PC-3 (cell line): Measurements from ENCODE around the gene SLC16A11. TPM values are rescaled to one million over a fixed set of nuclear protein-coding genes. Genes with fewer than 3 reads are reported as not detected.
A peak's percentile ranks its signal among the peaks of the same experiment; 100 is the strongest.

ENCODE experiments used
- ATAC-seq: fragments of 200-7000 bp; cut with Tn5 transposase; 2 replicates; pipeline ENCODE4 v1.9.1; 2020; ENCODE audit warnings: mild to moderate bottlenecking, moderate library complexity
- BruUV-seq: library from RNA; stranded (reverse); fragments of 400-500 nt; replicated peaks from 2 replicates; lab custom pipeline; 2021; lab: Mats Ljungman, UMichigan
- CTCF ChIA-PET: fragments of 300-600 bp; sonication (Branson Sonifier 250); formaldehyde crosslinking; loops from one replicate; lab custom pipeline; 2022; ENCODE audit warnings: antibody characterized with exemption; lab: Charles Lee
- POLR2A ChIA-PET: fragments of 300-600 bp; sonication (Branson Sonifier 250); formaldehyde crosslinking; loops from one replicate; lab custom pipeline; 2022; ENCODE audit warnings: antibody characterized with exemption; ENCODE audit not compliant: unreplicated experiment; lab: Charles Lee
- DNase-seq: peaks from one replicate; pipeline ENCODE4 v3.0.0-alpha.2; 2015
- H2AFZ ChIP-seq: fragments of 300-600 bp; sonication (generic); 2 replicates; pipeline ENCODE4 v1.6.0; 2016; ENCODE audit warnings: antibody characterized with exemption, low read length
- H3F3A ChIP-seq: fragments of 300-600 bp; sonication (generic); one replicate; pipeline ENCODE4 v1.6.0; 2017; ENCODE audit warnings: antibody characterized with exemption, low read length, control low read depth, mild to moderate bottlenecking; ENCODE audit not compliant: unreplicated experiment
- H3K27ac ChIP-seq: fragments of 300-600 bp; sonication (generic); 2 replicates; pipeline ENCODE4 v1.5.1; 2016; ENCODE audit warnings: mild to moderate bottlenecking, low read length
- H3K27me3 ChIP-seq: fragments of 300-600 bp; sonication (generic); 2 replicates; pipeline ENCODE4 v1.6.1; 2016; ENCODE audit warnings: low read length, mixed read lengths
- H3K36me3 ChIP-seq: fragments of 300-600 bp; sonication (generic); 2 replicates; pipeline ENCODE4 v1.6.1; 2016; ENCODE audit warnings: low read depth, mixed run types, low read length, mixed read lengths
- H3K4me1 ChIP-seq: fragments of 300-600 bp; sonication (generic); 2 replicates; pipeline ENCODE4 v1.5.1; 2016; ENCODE audit warnings: low read length; ENCODE audit not compliant: insufficient read depth
- H3K4me2 ChIP-seq: fragments of 300-600 bp; sonication (generic); 2 replicates; pipeline ENCODE4 v1.6.0; 2016; ENCODE audit warnings: low read length
- H3K4me3 ChIP-seq: fragments of 300-600 bp; sonication (generic); 2 replicates; pipeline ENCODE4 v1.5.1; 2016; ENCODE audit warnings: mild to moderate bottlenecking, low read length, mixed read lengths
- H3K79me2 ChIP-seq: fragments of 300-600 bp; sonication (generic); 2 replicates; pipeline ENCODE4 v1.6.1; 2017; ENCODE audit warnings: low read length, mixed read lengths
- H3K9ac ChIP-seq: fragments of 300-600 bp; sonication (generic); 2 replicates; pipeline ENCODE4 v1.6.0; 2016; ENCODE audit warnings: mild to moderate bottlenecking, low read length
- H3K9me2 ChIP-seq: fragments of 300-600 bp; sonication (generic); replicated peaks from 2 replicates; pipeline ENCODE4 v1.6.1; 2016; ENCODE audit warnings: mixed run types, low read length, mixed read lengths
- H3K9me3 ChIP-seq: fragments of 300-600 bp; sonication (generic); 2 replicates; pipeline ENCODE4 v1.6.1; 2016; ENCODE audit warnings: low read length, mixed read lengths
- H4K20me1 ChIP-seq: fragments of 300-600 bp; sonication (generic); 2 replicates; pipeline ENCODE4 v1.6.1; 2016; ENCODE audit warnings: low read length, mixed read lengths
- EZH2 ChIP-seq: fragments of 300-600 bp; sonication (generic); IDR thresholded peaks from one replicate; pipeline ENCODE4 v1.6.1; 2017; ENCODE audit warnings: antibody characterized with exemption, mild to moderate bottlenecking, low read length; ENCODE audit not compliant: unreplicated experiment
- EZH2phosphoT487 ChIP-seq: fragments of 300-600 bp; sonication (generic); IDR thresholded peaks from 2 replicates; pipeline ENCODE4 v1.6.1; 2018; ENCODE audit warnings: mild to moderate bottlenecking, antibody characterized with exemption, low read length, borderline replicate concordance
- intact Hi-C: fragments of 100-400 bp; cut with micrococcal nuclease; formaldehyde crosslinking; loops from 2 replicates; pipeline ENCODE4 v1.9.0; 2023
- total RNA-seq: library from RNA; depleted of rRNA; stranded (reverse); fragments of >200 nt; gene quantifications from 2 replicates; pipeline ENCODE4 v1.2.3, GENCODE V29; 2014
- TF ChIP-seq, protein P1 (sequence below): fragments of 300-600 bp; sonication (generic); conservative IDR thresholded peaks from 2 replicates; pipeline ENCODE4 v1.5.1; 2017; ENCODE audit warnings: antibody characterized with exemption, low read depth, mild to moderate bottlenecking, low read length

Gene SLC16A11
- total RNA-seq, 1 experiment from 2014 or later, result not detected

DNA sequence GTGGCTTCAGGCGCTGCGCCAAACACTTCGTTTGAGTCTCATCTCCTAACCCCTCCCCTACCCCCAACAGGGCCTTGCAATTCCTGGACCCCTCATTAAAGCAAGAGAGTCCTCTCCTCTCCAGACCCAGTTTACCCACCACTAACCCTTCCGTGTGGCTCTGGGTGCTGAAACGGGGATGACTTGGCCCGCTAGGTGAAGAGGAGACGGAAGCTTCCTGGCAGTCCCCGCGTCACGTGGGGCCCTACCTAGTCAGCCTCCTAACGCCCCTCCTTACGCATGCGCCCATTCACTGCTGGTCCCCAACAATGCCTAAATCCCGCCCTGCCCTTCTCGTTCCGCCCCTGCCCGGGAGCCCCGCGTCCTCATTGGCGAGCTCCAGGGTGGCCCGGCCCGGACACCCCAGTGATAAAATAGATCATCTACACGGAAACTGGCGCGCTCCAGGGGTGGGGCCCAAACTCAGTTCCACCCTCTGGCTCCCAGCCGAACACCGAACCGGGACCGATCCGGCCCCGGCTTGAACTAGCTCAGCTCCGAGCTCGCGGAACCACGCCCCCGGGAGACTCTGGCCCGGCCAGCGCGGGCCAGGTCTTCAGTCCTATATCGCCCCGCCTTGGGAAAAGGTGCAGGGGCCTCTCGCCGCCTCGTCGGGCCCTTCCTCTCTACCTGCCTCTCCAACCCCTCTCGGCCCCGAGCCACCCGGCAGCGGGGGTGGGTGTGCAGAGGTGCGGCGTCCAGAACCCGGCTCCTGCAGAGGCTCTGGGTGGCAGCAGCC lies 8.1 kb downstream of the SLC16A11 start, which contains the start of gene SLC16A13:
SLC16A13 (plus strand) TSS at position 425 of the 778 bp plus-strand sequence. CDS start 368 bp downstream, outside the sequence.
- DNase-seq (peak; percentile 91), ATAC-seq (peak; percentile 96)
- intact Hi-C loops, result no loop called here
- Histone ChIP-seq H3K4me2 (peak within 1 kb of the TSS; percentile 93), H3K4me3 (peak within 1 kb of the TSS; percentile 84), H3K9me3 (no peaks in the 10 kb centered on the region), H3K9me2 (no peaks in the 10 kb centered on the region), H3K27ac (peak within 1 kb of the TSS; percentile 42), H3K27me3 (no peaks in the 10 kb centered on the region), H3F3A (no peaks in the 10 kb centered on the region), H2AFZ (peak within 1 kb of the TSS; percentile 91), H3K4me1 (peaks cover 12% of the 10 kb centered on the region), H3K79me2 (peaks cover 10% of the 10 kb centered on the region; the same call in 1 of the 2 replicates), H3K36me3 (no peaks in the 10 kb centered on the region), H3K9ac (peak within 1 kb of the TSS; percentile 85), H4K20me1 (no peaks in the 10 kb centered on the region)
- ChIA-PET CTCF (interaction anchor here (0.6 to 0.8 kb wide), 3 partner anchors 10 to 180 kb away, joined by 4 to 11 read pairs (median 5); no protein-coding TSS in a partner anchor), POLR2A (interaction anchor here (0.5 to 1.1 kb wide), 3 partner anchors 14 to 357 kb away, joined by 3 to 13 read pairs (median 6); no protein-coding TSS in a partner anchor)
- BruUV-seq, result no TSS peak
- TF ChIP-seq EZH2phosphoT487, result no peak
- TF ChIP-seq, protein P1, sequence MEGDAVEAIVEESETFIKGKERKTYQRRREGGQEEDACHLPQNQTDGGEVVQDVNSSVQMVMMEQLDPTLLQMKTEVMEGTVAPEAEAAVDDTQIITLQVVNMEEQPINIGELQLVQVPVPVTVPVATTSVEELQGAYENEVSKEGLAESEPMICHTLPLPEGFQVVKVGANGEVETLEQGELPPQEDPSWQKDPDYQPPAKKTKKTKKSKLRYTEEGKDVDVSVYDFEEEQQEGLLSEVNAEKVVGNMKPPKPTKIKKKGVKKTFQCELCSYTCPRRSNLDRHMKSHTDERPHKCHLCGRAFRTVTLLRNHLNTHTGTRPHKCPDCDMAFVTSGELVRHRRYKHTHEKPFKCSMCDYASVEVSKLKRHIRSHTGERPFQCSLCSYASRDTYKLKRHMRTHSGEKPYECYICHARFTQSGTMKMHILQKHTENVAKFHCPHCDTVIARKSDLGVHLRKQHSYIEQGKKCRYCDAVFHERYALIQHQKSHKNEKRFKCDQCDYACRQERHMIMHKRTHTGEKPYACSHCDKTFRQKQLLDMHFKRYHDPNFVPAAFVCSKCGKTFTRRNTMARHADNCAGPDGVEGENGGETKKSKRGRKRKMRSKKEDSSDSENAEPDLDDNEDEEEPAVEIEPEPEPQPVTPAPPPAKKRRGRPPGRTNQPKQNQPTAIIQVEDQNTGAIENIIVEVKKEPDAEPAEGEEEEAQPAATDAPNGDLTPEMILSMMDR, result no peak
- TF ChIP-seq EZH2, result no peak

- BruUV-seq, result TSS peak; percentile 97
- Histone ChIP-seq H3K4me1 (peaks cover 12% of the 10 kb centered on the region), H3K4me3 (peak overlapping the region; percentile 84), H3K4me2 (peak overlapping the region; percentile 93), H2AFZ (peak overlapping the region; percentile 91), H3K79me2 (peaks cover 10% of the 10 kb centered on the region; the same call in 1 of the 2 replicates), H3F3A (no peaks in the 10 kb centered on the region), H3K27ac (peak overlapping the region; percentile 42), H4K20me1 (no peaks in the 10 kb centered on the region), H3K9ac (peak overlapping the region; percentile 85), H3K27me3 (no peaks in the 10 kb centered on the region), H3K9me2 (no peaks in the 10 kb centered on the region), H3K9me3 (no peaks in the 10 kb centered on the region), H3K36me3 (no peaks in the 10 kb centered on the region)
- intact Hi-C loops, result no loop called here
- no peak for TF ChIP-seq EZH2phosphoT487
- TF ChIP-seq, protein P1, result no peak
- TF ChIP-seq EZH2, result no peak
- ChIA-PET POLR2A (interaction anchor here (0.5 to 1.1 kb wide), 2 partner anchors 14 to 356 kb away, joined by 3 to 13 read pairs; no protein-coding TSS in a partner anchor), CTCF (interaction anchor here (0.8 kb wide), 1 partner anchor 11 kb away, joined by 5 read pairs; no protein-coding TSS in a partner anchor)
- DNase-seq (no peak), ATAC-seq (no peak)
Measured at GRCh38 chr17:7034955-7035590, 8.8 kb downstream of the SLC16A11 start.
